CD4-positive, alpha-beta T cell treated with Interleukin-15 for 1 hour (primary cell): Measurements from ENCODE around the gene XCR1.
"Not testable (repeated sequence)": the region's sequence is repeated elsewhere in the genome, so short reads cannot be mapped to it uniquely, and the experiment has no call there.

ENCODE experiments used
- DNase-seq: peaks from one replicate; pipeline ENCODE4 v3.0.0-alpha.2; 2020

XCR1 gene, protein sequence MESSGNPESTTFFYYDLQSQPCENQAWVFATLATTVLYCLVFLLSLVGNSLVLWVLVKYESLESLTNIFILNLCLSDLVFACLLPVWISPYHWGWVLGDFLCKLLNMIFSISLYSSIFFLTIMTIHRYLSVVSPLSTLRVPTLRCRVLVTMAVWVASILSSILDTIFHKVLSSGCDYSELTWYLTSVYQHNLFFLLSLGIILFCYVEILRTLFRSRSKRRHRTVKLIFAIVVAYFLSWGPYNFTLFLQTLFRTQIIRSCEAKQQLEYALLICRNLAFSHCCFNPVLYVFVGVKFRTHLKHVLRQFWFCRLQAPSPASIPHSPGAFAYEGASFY

DNA sequence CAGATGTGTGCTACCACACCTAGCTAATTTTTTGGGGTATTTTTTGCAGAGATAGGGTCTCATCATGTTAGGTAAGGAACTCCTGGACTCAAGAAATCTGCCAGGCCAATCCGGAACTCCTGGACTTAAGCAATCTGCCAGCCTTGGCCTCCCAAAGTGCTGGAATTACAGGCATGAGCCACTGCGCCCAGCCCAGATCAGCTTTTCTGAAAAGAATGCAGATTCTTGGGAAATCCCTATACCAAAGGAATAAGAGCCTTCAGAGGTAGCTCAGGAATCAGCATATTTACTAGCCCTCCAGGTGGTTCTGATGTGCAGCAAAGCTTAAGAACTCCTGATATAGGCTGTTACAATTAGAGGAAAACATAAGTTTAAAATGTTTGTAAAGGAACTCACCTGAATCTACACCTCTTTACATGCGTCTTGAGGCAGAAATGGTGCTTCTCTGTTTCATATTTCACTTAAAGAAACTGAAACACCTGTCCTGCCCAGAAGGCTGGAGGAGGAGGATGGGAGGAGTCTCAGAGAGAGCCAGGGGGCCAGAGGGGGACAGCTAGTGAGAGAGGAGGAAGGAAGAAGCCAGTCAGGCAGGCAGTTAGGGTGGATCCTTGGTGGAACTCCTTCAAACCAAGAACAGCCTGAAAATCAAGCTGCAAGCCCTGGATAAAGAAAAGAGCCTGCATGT, at the start of gene XCR1:
Gene XCR1 (minus strand): TSS at position 463 of the 685 bp plus-strand sequence. CDS start 5,536 bp downstream, outside the sequence.
- no peak for DNase-seq

- DNase-seq = no peak
Observed at GRCh38 chr3:46076606-46077005, 49.3 kb upstream of the XCR1 start.

- DNase-seq = no peak
Observed at GRCh38 chr3:46075816-46076215, 48.5 kb upstream of the XCR1 start.

GRCh38 chr3:46071222-46071858, 44.1 kb upstream of the XCR1 start:
- no peak for DNase-seq

DNA sequence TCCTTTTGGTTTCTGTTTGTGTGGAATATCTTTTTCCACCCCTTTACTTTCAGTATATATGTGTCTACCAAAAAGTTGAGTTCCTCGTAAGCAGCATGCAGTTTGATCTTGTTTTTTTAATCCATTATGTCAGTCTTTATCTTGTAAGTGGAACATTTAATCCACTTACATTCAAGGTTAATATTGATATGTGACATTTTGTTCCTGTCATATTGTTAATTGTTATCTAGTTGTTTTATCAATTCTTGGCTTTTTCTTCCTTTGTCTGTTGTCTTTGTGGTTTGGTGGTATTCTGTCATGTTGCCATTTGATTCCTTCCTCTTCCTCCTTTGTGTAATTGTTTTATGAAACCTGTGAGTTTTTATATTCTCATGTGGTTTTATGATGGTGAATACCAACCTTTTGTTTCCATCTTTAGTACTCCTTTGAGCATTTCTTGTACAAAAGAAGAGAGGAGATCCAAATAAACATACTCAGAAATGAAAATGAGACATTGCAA, 43.4 kb upstream of the XCR1 start:
- no peak for DNase-seq

GRCh38 chr3:46068501-46068900, 41.2 kb upstream of the XCR1 start:
- DNase-seq = no peak

DNA sequence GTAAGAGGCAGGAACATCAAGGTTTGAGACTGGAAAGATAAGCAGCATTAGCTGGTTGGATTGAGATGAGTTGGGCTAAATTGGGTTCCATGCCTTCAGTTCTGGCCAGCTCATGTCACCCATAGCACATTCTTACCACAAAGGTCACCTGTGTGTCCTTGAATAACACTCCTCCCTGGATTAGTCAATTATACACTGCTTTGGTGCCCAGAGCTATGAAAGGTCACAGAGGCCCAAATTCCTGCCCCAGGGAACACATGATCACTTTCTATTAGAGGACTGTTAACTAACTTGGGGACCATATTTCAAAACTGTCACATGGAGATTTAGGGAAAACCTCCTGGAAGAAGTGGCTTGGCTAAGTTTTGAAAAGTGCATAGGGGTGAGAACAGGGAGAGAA, 40.1 kb upstream of the XCR1 start:
- DNase-seq = no peak

DNA sequence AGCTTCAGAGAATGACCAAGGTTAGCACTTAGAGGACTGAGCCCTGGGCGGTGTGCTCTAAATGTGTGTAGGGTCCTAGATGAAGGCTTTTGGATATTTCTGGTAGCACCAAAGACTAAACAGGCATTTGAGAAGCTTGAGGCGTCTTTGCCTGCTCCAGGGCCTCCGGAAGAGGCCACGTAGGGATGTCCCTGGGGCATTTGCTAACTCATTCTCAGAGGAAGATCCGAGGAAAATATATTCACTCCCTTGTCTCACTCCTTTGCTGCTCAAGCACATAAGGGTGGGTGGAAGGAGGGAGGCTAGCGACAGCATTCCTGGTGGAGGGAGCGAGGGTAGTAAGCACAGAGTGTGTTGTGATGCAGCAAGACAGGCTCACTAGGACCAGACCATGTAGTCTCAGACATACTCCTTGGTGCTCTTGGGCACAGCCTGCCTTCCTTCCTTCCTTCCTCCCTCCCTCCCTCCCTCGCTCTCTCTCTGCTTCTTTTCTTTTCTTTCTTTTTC, 38.5 kb upstream of the XCR1 start:
- DNase-seq = no peak

GRCh38 chr3:46065294-46065705, 38.0 kb upstream of the XCR1 start:
- peak; percentile 88 for DNase-seq

DNA sequence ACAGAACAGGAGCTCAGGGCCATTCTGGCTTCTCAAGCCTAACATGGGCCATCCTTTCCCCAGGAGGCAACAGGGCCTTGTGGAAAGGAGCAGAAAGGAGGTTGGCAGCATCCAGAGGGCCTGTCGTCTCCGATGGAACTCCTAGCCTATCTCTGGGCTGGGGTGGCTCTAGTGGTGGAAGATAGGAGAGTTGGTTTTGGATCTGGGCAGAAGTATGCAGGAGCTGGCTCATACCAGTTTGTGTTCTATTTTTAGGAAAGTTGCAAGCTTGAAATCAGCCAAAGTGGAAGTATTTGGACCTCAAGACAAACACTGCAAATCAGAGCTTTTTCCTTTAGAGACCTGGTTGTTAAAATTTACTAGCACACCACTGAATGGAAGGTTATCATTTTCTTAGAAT, 35.4 kb upstream of the XCR1 start:
- DNase-seq = no peak

- DNase-seq = no peak
Observed at GRCh38 chr3:46061887-46062286, 34.6 kb upstream of the XCR1 start.

GRCh38 chr3:46061108-46061720, 33.9 kb upstream of the XCR1 start:
- no peak for DNase-seq

DNA sequence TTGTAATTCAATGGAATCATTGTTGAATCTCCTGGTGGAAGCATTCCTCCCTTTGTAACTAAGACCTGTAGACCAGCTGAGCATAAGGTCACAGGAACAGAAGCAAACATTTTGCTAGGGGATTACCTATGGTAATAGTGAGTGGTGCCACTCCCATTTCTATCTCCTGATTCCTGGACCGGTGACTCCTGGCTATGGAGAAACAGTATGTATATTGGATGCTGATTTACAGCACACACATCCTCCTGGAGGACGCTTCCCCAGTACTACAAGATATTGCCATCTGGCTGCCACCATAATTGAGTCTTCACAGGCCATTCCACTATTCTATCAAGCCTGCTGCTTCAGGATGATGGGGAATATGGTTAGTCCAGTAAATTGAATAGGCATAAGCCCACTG, 33.3 kb upstream of the XCR1 start:
- DNase-seq = no peak

GRCh38 chr3:46059432-46059831, 32.1 kb upstream of the XCR1 start:
- DNase-seq = no peak

DNA sequence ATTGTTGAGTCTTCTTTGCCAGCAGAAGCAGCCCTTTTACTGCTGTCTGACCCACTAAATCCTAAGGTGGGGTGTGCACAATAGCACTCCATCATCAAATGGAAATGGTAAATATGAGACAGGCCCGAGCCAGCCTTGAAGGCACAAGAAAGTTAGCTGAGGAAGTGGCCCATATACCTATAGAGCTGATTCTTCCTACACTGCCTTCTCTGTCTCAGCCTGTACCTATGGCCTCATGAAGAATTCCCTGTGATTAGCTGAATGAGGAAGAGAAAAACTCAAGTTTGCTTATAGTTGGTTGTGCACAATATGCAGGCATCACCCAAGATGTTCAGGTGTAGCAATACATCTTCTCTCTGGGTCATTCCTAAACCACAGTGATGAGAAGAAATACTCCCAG, 31.7 kb upstream of the XCR1 start:
- DNase-seq = no peak

- no peak for DNase-seq
Observed at GRCh38 chr3:46057716-46058115, 30.4 kb upstream of the XCR1 start.

DNA sequence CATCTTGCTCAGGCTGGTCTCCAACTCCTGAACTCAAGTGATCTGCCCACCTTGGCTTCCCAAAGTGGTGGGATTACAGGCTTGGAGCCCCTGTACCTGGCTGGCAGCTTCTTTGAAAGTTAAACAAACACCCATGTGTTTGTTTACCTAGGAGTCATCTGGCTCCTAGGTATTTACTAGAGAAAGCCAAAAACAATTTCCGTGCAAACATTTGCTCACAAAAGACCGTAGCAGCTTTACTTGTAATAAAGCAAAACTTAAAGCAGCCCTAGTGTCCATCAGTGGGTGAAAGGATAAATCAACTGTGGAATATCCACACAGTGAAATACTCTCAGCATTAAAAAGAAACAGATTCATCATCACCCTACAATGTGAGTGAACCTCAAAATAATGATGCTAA, 29.4 kb upstream of the XCR1 start:
- no peak for DNase-seq

GRCh38 chr3:46053761-46054515, 26.7 kb upstream of the XCR1 start:
- not testable (repeated sequence) for DNase-seq

- not testable (repeated sequence) for DNase-seq
Observed at GRCh38 chr3:46053265-46053664, 26.0 kb upstream of the XCR1 start.

DNA sequence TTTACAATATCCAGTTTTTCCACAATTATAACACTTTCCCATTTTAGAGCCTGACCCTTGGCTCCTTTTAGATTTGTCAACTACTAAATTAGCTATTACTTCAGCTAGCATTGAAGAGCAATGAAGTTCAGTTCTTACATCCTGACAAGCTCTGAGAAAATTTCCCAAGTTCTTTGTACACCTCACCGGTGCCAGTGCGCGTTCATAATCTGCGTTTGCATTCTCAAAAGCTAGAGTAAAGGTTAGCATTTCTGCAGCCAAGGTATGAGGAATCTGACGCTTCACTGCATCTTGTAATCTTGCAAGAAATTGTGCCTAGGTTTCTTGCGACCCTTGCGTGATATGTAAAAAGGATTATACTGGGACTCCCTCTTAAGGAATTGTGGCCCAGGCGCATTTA, 25.2 kb upstream of the XCR1 start:
- DNase-seq = no peak

DNA sequence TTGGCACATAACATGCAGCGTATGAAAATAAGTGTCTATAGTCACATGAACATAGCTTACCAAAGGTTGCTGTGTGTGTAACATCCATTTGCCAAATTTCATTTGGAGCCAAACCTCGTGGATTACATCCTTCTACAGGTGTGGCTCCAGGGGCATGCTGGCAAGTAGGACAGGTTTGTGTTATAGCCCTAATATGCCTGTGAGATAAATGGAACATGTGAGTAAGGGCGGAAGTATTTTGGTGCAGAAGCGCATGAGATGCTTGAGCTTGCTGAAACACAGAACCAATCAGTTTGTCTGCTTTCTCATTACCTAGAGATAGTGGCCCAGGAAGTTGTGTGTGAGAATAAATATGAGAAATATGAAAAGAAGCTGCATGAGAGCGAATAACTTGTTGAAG, 21.8 kb upstream of the XCR1 start:
- DNase-seq = no peak

- DNase-seq = not testable (repeated sequence)
Observed at GRCh38 chr3:46046231-46046630, 18.9 kb upstream of the XCR1 start.
